B cell (primary cell): ENCODE results near the gene CCNYL1.

Source experiments
- CTCF ChIP-seq: fragments of 200-600 bp; IDR thresholded peaks from one replicate; pipeline ENCODE4 v1.8.0; 2022; ENCODE audit warnings: antibody characterized with exemption, mild to moderate bottlenecking
- EZH2 ChIP-seq: IDR thresholded peaks from 2 replicates; pipeline ENCODE4 v1.6.1; 2012; ENCODE audit warnings: borderline replicate concordance, low read depth, mild to moderate bottlenecking, moderate library complexity, low read length; ENCODE audit not compliant: insufficient read depth, poor library complexity, severe bottlenecking

GRCh38 chr2:207762146-207762545 lies 50.7 kb downstream of the CCNYL1 start:
- no peak for TF ChIP-seq CTCF
- no peak for TF ChIP-seq EZH2
